Fibroblast of the aortic adventitia (primary cell): Measurements from ENCODE around the gene GRIN3B. TPM values are rescaled to one million over a fixed set of nuclear protein-coding genes. Genes with fewer than 3 reads are reported as not detected.
A peak's percentile ranks its signal among the peaks of the same experiment; 100 is the strongest.

Experiments
- DNase-seq: peaks from one replicate; pipeline ENCODE4 v3.0.0-alpha.2; 2010; ENCODE audit warnings: low read depth
- H3K4me3 ChIP-seq: 2 replicates; pipeline ENCODE4 v1.5.1; 2011; ENCODE audit warnings: low read depth, mild to moderate bottlenecking, control low read depth, low read length, moderate library complexity
- total RNA-seq: library from RNA; depleted of rRNA; stranded (reverse); fragments of >200 nt; gene quantifications from 2 replicates; pipeline ENCODE4 v1.2.3, GENCODE V29; 2012; ENCODE audit warnings: low replicate concordance
- TF ChIP-seq, protein P1 (sequence below): IDR thresholded peaks from 2 replicates; pipeline ENCODE4 v1.5.1; 2011; ENCODE audit warnings: mild to moderate bottlenecking, low read length, control low read depth, inconsistent platforms; ENCODE audit not compliant: insufficient read depth

The GRIN3B gene
- total RNA-seq, 1 donor: 0.45 TPM

DNA sequence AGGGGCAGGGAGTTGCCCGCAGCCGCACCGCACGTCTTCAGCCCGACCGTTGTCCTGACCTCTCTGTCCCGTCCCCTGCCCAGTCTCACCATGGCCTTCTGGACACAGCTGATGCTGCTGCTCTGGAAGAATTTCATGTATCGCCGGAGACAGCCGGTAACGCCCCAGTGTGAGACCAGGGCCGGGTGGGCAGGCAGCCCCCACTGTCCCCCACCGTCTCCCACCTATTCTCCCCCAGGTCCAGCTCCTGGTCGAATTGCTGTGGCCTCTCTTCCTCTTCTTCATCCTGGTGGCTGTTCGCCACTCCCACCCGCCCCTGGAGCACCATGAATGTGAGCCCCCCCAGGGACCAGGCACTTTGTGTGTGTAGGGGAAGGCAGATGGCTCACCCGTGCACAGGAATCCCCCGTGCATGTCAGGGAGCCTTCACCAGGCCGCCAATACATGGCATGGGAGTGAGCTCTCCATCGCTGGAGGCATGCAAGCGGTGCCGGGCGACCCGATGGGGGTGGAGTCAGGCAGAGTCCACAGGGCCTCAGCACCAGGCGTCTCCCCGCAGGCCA lies 41.1 kb downstream of the GRIN3B start:
- H3K4me3 ChIP-seq: peak overlapping the region; percentile 60
- TF ChIP-seq, protein P1, sequence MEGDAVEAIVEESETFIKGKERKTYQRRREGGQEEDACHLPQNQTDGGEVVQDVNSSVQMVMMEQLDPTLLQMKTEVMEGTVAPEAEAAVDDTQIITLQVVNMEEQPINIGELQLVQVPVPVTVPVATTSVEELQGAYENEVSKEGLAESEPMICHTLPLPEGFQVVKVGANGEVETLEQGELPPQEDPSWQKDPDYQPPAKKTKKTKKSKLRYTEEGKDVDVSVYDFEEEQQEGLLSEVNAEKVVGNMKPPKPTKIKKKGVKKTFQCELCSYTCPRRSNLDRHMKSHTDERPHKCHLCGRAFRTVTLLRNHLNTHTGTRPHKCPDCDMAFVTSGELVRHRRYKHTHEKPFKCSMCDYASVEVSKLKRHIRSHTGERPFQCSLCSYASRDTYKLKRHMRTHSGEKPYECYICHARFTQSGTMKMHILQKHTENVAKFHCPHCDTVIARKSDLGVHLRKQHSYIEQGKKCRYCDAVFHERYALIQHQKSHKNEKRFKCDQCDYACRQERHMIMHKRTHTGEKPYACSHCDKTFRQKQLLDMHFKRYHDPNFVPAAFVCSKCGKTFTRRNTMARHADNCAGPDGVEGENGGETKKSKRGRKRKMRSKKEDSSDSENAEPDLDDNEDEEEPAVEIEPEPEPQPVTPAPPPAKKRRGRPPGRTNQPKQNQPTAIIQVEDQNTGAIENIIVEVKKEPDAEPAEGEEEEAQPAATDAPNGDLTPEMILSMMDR: no peak

DNA sequence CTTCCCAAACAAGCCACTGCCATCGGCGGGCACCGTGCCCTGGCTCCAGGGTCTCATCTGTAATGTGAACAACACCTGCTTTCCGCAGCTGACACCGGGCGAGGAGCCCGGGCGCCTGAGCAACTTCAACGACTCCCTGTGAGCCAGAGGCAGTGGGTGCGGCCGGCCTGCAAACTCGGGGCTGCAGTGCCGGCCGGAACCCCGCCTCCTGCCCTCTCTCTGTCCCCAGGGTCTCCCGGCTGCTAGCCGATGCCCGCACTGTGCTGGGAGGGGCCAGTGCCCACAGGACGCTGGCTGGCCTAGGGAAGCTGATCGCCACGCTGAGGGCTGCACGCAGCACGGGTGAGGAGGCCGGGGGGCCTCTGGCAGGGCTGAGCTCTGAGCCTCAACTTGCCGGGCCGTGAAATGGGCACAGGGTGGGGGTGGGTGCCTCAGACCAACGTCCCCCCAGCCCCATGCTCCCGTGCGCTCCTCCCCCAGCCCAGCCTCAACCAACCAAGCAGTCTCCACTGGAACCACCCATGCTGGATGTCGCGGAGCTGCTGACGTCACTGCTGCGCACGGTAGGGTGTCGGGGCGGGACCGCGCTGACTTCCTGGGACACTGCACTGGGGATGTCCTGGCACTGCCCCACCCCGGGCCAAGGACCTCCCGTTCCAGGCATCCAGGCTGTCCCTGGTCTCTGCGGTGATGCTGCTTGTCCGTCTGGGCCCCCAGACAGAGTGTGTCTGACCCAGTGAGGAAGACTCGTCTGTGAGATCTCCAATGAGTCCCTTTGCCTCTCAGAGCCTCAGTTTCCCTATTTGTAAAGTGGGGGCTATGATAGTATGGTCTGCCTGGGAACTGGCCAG lies 41.8 kb downstream of the GRIN3B start:
- no peak for DNase-seq
- TF ChIP-seq, protein P1: no peak
- H3K4me3 ChIP-seq: no peak overlapping the region

More for the DNA sequence above, 41.1 kb downstream of the GRIN3B start:
- DNase-seq: no peak

DNA sequence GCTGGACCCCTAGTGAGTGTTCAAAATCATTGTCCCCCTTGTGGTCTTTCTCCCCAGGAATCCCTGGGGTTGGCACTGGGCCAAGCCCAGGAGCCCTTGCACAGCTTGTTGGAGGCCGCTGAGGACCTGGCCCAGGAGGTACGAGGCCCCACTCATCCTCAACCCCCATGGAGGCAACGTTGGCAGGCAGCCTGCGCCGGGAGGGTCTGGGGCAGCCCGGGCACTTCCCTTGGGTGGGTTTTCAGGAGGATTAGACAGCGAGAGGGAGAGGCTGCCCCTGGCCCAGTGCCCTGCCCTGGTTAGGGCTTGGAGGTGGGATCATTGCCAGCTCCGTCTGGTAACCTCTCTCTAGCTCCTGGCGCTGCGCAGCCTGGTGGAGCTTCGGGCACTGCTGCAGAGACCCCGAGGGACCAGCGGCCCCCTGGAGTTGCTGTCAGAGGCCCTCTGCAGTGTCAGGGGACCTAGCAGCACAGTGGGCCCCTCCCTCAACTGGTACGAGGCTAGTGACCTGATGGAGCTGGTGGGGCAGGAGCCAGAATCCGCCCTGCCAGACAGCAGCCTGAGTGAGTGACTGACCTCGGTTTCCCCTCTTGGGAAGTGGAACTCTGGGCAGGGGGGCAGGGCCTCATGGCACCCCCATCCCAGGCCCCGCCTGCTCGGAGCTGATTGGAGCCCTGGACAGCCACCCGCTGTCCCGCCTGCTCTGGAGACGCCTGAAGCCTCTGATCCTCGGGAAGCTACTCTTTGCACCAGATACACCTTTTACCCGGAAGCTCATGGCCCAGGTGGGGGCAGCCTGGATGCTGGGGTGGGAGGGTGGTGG lies 42.7 kb downstream of the GRIN3B start:
- H3K4me3 ChIP-seq: no peak overlapping the region
- no peak for DNase-seq

DNA sequence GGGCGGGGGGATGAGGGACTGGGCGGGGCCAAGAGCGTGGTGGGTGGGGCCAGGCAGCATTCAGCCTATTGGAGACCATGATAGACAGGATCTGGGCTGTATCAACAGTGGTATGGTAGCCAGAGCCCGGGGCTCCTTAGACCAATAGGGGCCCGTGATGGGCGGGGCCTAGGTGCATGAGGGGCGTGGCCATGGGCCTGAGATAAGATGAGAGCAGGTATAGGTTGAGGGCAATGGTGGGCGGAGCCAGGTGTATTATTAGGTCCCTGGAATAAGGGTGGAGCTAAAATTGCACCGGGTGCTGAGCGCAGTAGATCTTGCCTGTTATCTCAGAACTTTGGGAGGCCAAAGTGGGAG lies 45.0 kb downstream of the GRIN3B start:
- no peak overlapping the region for H3K4me3 ChIP-seq
- DNase-seq: no peak
- TF ChIP-seq, protein P1: no peak

More for the DNA sequence above, 42.7 kb downstream of the GRIN3B start:
- TF ChIP-seq, protein P1: no peak

DNA sequence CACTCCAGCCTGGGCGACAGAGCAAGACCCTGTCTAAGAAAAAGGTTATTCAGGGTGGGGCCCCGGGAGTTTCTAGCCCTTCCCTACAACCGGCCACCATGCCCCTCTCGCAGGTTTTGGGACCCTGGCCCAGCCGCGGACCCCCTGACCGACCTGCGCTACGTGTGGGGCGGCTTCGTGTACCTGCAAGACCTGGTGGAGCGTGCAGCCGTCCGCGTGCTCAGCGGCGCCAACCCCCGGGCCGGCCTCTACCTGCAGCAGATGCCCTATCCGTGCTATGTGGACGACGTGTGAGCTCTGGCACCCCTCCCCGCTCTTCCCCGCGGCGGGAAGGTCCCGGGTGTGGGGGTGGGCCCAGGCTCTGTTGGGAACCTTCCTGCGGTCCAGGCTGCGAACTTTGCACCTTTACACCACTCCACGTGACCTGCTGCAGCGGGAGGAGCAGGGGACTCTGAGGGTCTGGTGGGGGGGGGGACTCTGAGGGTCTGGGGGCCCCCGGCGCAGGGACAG lies 46.0 kb downstream of the GRIN3B start:
- TF ChIP-seq, protein P1: no peak
- no peak overlapping the region for H3K4me3 ChIP-seq
- DNase-seq: no peak

DNA sequence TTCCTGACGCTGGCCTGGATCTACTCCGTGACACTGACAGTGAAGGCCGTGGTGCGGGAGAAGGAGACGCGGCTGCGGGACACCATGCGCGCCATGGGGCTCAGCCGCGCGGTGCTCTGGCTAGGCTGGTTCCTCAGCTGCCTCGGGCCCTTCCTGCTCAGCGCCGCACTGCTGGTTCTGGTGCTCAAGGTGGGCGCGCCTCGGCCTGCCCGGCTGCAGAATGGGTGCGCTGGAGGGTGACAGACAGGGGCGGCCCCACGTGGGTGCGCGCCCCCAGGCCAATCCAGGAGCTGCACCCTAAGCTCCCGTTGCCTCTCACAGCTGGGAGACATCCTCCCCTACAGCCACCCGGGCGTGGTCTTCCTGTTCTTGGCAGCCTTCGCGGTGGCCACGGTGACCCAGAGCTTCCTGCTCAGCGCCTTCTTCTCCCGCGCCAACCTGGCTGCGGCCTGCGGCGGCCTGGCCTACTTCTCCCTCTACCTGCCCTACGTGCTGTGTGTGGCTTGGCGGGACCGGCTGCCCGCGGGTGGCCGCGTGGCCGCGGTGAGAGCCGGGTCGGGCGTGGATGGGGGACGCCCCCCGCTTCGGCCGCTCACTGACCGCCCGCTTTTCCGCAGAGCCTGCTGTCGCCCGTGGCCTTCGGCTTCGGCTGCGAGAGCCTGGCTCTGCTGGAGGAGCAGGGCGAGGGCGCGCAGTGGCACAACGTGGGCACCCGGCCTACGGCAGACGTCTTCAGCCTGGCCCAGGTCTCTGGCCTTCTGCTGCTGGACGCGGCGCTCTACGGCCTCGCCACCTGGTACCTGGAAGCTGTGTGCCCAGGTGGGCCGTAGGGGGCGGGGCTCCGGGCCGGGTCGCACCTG lies 46.8 kb downstream of the GRIN3B start:
- TF ChIP-seq, protein P1: no peak
- no peak for DNase-seq
- H3K4me3 ChIP-seq: no peak overlapping the region
